Loucy (cell line): Measurements from ENCODE around the gene MMP19.

ENCODE experiments used
- EZH2phosphoT487 ChIP-seq: fragments of 200-600 bp; IDR thresholded peaks from 2 replicates; pipeline ENCODE4 v1.6.1; 2018; ENCODE audit warnings: antibody characterized with exemption, mild to moderate bottlenecking, moderate library complexity, borderline replicate concordance
- TF ChIP-seq, protein P1 (sequence below): fragments of 200-600 bp; sonication (generic); conservative IDR thresholded peaks from 2 replicates; pipeline ENCODE4 v1.5.1; 2014; ENCODE audit warnings: mild to moderate bottlenecking, antibody characterized with exemption, low read length

DNA sequence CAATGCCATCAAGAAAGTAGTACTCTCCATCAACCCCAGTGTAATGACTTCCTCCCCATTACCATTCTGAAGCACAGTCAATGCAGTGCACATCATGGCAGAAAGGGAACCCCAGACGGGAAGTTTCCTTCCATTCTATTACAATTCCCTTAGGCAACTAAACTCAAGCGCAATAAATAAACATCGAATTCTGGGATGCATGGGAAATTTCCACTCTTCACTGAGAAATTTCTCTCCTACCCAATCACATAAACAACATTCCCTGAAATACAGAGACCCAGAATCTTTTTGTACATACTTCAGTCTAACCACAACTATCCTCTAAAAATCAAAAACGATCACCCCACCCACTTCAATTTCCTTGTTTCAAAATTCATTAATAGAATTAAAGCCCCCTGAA lies 45.2 kb downstream of the MMP19 start:
- TF ChIP-seq, protein P1, sequence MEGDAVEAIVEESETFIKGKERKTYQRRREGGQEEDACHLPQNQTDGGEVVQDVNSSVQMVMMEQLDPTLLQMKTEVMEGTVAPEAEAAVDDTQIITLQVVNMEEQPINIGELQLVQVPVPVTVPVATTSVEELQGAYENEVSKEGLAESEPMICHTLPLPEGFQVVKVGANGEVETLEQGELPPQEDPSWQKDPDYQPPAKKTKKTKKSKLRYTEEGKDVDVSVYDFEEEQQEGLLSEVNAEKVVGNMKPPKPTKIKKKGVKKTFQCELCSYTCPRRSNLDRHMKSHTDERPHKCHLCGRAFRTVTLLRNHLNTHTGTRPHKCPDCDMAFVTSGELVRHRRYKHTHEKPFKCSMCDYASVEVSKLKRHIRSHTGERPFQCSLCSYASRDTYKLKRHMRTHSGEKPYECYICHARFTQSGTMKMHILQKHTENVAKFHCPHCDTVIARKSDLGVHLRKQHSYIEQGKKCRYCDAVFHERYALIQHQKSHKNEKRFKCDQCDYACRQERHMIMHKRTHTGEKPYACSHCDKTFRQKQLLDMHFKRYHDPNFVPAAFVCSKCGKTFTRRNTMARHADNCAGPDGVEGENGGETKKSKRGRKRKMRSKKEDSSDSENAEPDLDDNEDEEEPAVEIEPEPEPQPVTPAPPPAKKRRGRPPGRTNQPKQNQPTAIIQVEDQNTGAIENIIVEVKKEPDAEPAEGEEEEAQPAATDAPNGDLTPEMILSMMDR = no peak
- no peak for TF ChIP-seq EZH2phosphoT487
